MM.1S (cell line): ENCODE results near the gene PARP3.

Experiments used
- EZH2 ChIP-seq: fragments of 300-600 bp; sonication (generic); optimal IDR thresholded peaks from 2 replicates; pipeline ENCODE3; 2017; ENCODE audit warnings: low read depth, mild to moderate bottlenecking, antibody characterized with exemption, low read length, mixed read lengths
- EZH2phosphoT487 ChIP-seq: fragments of 300-600 bp; sonication (generic); IDR thresholded peaks from 2 replicates; pipeline ENCODE4 v1.6.1; 2018; ENCODE audit warnings: antibody characterized with exemption, low read length
- TF ChIP-seq, protein P1 (sequence below): fragments of 300-600 bp; sonication (generic); IDR thresholded peaks from 2 replicates; pipeline ENCODE4 v1.5.1; 2016; ENCODE audit warnings: antibody characterized with exemption, low read length, mixed read lengths

DNA sequence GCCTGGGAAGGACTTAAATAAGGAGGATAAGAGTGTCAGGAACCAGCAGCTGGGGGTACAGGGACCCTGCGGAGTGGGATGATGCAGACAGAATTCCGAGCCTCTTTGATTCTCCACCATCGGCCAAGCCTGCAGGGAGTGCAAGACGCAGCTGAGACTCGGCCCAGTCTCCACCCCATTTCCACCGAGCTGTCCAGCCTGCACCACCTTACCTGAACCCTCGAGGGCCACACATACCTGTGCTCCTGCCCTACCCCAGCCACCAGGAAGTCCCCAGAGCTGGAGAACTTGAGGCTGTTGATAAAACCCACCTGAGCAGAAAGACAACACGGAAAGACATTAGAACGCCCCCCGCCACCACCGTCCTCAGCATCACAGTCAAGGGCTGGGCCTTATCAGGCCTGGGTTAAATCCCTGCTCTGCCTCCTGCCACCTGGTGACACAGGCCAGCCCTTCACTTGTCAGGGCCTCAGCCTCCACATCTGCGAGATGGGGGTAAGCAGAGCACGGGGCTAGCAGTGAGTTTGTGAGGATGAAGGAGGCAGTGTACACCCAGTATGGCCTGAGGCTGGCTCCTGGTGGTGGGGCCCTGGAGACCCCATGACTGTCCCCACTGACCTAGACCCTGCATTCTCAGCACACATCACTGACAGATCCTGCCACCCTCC is 8.6 kb upstream of the PARP3 start:
- TF ChIP-seq, protein P1, sequence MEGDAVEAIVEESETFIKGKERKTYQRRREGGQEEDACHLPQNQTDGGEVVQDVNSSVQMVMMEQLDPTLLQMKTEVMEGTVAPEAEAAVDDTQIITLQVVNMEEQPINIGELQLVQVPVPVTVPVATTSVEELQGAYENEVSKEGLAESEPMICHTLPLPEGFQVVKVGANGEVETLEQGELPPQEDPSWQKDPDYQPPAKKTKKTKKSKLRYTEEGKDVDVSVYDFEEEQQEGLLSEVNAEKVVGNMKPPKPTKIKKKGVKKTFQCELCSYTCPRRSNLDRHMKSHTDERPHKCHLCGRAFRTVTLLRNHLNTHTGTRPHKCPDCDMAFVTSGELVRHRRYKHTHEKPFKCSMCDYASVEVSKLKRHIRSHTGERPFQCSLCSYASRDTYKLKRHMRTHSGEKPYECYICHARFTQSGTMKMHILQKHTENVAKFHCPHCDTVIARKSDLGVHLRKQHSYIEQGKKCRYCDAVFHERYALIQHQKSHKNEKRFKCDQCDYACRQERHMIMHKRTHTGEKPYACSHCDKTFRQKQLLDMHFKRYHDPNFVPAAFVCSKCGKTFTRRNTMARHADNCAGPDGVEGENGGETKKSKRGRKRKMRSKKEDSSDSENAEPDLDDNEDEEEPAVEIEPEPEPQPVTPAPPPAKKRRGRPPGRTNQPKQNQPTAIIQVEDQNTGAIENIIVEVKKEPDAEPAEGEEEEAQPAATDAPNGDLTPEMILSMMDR = no peak
- no peak for TF ChIP-seq EZH2
- TF ChIP-seq EZH2phosphoT487 = no peak
